H9 (cell line): ENCODE results near the gene GID8. TPM values are rescaled to one million over a fixed set of nuclear protein-coding genes. Genes with fewer than 3 reads are reported as not detected.

ENCODE experiments used
- DNase-seq: peaks from one replicate; pipeline ENCODE4 v3.0.0-alpha.2; 2017
- H2AFZ ChIP-seq: one replicate; pipeline ENCODE4 v1.6.1; 2013; ENCODE audit warnings: mild to moderate bottlenecking, low read length, control low read depth, moderate library complexity
- H2AK5ac ChIP-seq: 2 replicates; pipeline ENCODE4 v1.6.1; 2013; ENCODE audit warnings: low read length, control low read depth, mixed read lengths; ENCODE audit not compliant: insufficient read length
- H2BK120ac ChIP-seq: one replicate; pipeline ENCODE4 v1.6.1; 2013; ENCODE audit warnings: low read depth, mild to moderate bottlenecking, low read length, control low read depth, inconsistent platforms; ENCODE audit not compliant: poor library complexity, severe bottlenecking
- H2BK12ac ChIP-seq: 2 replicates; pipeline ENCODE4 v1.6.1; 2013; ENCODE audit warnings: low read length, control low read depth, mixed read lengths, low read depth; ENCODE audit not compliant: insufficient read length
- H2BK15ac ChIP-seq: 2 replicates; pipeline ENCODE4 v1.6.1; 2013; ENCODE audit warnings: low read depth, low read length, control low read depth
- H2BK20ac ChIP-seq: one replicate; pipeline ENCODE4 v1.6.1; 2013; ENCODE audit warnings: low read depth, mild to moderate bottlenecking, low read length, control low read depth, inconsistent platforms; ENCODE audit not compliant: poor library complexity, severe bottlenecking
- H2BK5ac ChIP-seq: 2 replicates; pipeline ENCODE4 v1.6.1; 2013; ENCODE audit warnings: low read length, control low read depth, mixed read lengths; ENCODE audit not compliant: insufficient read length
- H3K14ac ChIP-seq: 2 replicates; pipeline ENCODE4 v1.6.1; 2013; ENCODE audit warnings: low read length, control low read depth; ENCODE audit not compliant: insufficient read depth
- H3K18ac ChIP-seq: 2 replicates; pipeline ENCODE4 v1.6.1; 2013; ENCODE audit warnings: low read depth, mild to moderate bottlenecking, mixed read lengths, low read length, control low read depth; ENCODE audit not compliant: insufficient read length
- H3K23ac ChIP-seq: 2 replicates; pipeline ENCODE4 v1.6.1; 2013; ENCODE audit warnings: low read length, control low read depth, mixed read lengths, low read depth; ENCODE audit not compliant: insufficient read length
- H3K23me2 ChIP-seq: 2 replicates; pipeline ENCODE4 v1.6.1; 2013; ENCODE audit warnings: low read depth, mild to moderate bottlenecking, mixed read lengths, low read length, control low read depth; ENCODE audit not compliant: insufficient read length, poor library complexity, severe bottlenecking
- H3K27ac ChIP-seq: 2 replicates; pipeline ENCODE4 v1.5.1; 2013; ENCODE audit warnings: low read length, control low read depth, mixed read lengths, low read depth; ENCODE audit not compliant: insufficient read length
- H3K27me3 ChIP-seq: 2 replicates; pipeline ENCODE4 v1.6.1; 2013; ENCODE audit warnings: low read length, control low read depth, inconsistent platforms; ENCODE audit not compliant: insufficient read depth
- H3K4ac ChIP-seq: 2 replicates; pipeline ENCODE4 v1.6.1; 2013; ENCODE audit warnings: low read depth, mild to moderate bottlenecking, control low read depth, inconsistent platforms, low read length, moderate library complexity
- H3K4me1 ChIP-seq: 2 replicates; pipeline ENCODE4 v1.6.1; 2013; ENCODE audit warnings: low read length, control low read depth, inconsistent platforms; ENCODE audit not compliant: insufficient read depth
- H3K4me2 ChIP-seq: 2 replicates; pipeline ENCODE4 v1.6.1; 2013; ENCODE audit warnings: low read length, control low read depth, mixed read lengths; ENCODE audit not compliant: insufficient read length, insufficient read depth
- H3K56ac ChIP-seq: 2 replicates; pipeline ENCODE4 v1.6.1; 2013; ENCODE audit warnings: low read depth, mild to moderate bottlenecking, mixed read lengths, low read length, control low read depth; ENCODE audit not compliant: insufficient read length
- H3K79me1 ChIP-seq: 2 replicates; pipeline ENCODE4 v1.6.1; 2013; ENCODE audit warnings: low read depth, mild to moderate bottlenecking, moderate library complexity, low read length, control low read depth, inconsistent platforms; ENCODE audit not compliant: insufficient read depth, poor library complexity, severe bottlenecking
- H3K79me2 ChIP-seq: 2 replicates; pipeline ENCODE4 v1.6.1; 2013; ENCODE audit warnings: low read length, control low read depth, inconsistent platforms; ENCODE audit not compliant: insufficient read depth
- H3K9ac ChIP-seq: 2 replicates; pipeline ENCODE4 v1.6.1; 2013; ENCODE audit warnings: low read length, control low read depth, mixed read lengths; ENCODE audit not compliant: insufficient read length; ENCODE audit errors: extremely low read depth
- H3K9me3 ChIP-seq: one replicate; pipeline ENCODE4 v1.6.1; 2013; ENCODE audit warnings: low read depth, low read length, inconsistent platforms; ENCODE audit not compliant: control insufficient read depth
- H3T11ph ChIP-seq: one replicate; pipeline ENCODE4 v1.6.1; 2013; ENCODE audit warnings: mild to moderate bottlenecking, low read length, control low read depth, inconsistent platforms
- H4K20me1 ChIP-seq: one replicate; pipeline ENCODE4 v1.6.1; 2013; ENCODE audit not compliant: control insufficient read depth, insufficient read length, insufficient read depth
- H4K5ac ChIP-seq: 2 replicates; pipeline ENCODE4 v1.6.1; 2013; ENCODE audit warnings: low read depth, mild to moderate bottlenecking, mixed read lengths, low read length, control low read depth; ENCODE audit not compliant: insufficient read length
- H4K8ac ChIP-seq: replicated peaks from 2 replicates; pipeline ENCODE4 v1.6.1; 2013; ENCODE audit warnings: low read length, control low read depth, mixed read lengths, low read depth; ENCODE audit not compliant: insufficient read length
- H4K91ac ChIP-seq: 2 replicates; pipeline ENCODE4 v1.6.1; 2013; ENCODE audit warnings: low read depth, mild to moderate bottlenecking, moderate library complexity, mixed read lengths, low read length, control low read depth; ENCODE audit not compliant: insufficient read length
- H3K27ac Mint-ChIP-seq, 3 experiments: 2 replicates in 2 of 3; 3 replicates in 1 of 3; pipeline ENCODE4 v1.8.0; 2020 to 2021; ENCODE audit warnings: mixed read lengths in 3 of 3, mild to moderate bottlenecking in 1 of 3, moderate library complexity in 1 of 3
- H3K27me3 Mint-ChIP-seq: 2 replicates; pipeline ENCODE4 v1.8.0; 2021; ENCODE audit warnings: low read depth, mild to moderate bottlenecking, moderate library complexity, mixed read lengths
- H3K36me3 Mint-ChIP-seq, 3 experiments: 2 replicates in 2 of 3; 3 replicates in 1 of 3; pipeline ENCODE4 v1.8.0; 2020 to 2021; ENCODE audit warnings: low read depth in 3 of 3, mixed read lengths in 3 of 3; ENCODE audit not compliant: insufficient read depth in 1 of 3
- H3K4me1 Mint-ChIP-seq, 2 experiments: 2 replicates each; pipeline ENCODE4 v1.8.0; 2020; ENCODE audit warnings: mixed read lengths in 2 of 2
- H3K4me3 Mint-ChIP-seq, 2 experiments: 2 replicates in 1 of 2; 3 replicates in 1 of 2; pipeline ENCODE4 v1.8.0; 2020 to 2021; ENCODE audit warnings: mild to moderate bottlenecking in 2 of 2, mixed read lengths in 2 of 2, moderate library complexity in 1 of 2
- H3K9me3 Mint-ChIP-seq, 2 experiments: 2 replicates in 1 of 2; 3 replicates in 1 of 2; pipeline ENCODE4 v1.8.0; 2020; ENCODE audit warnings: mild to moderate bottlenecking in 2 of 2, mixed read lengths in 2 of 2, moderate library complexity in 1 of 2
- CTCF ChIP-seq: fragments of 200-600 bp; sonication (generic); conservative IDR thresholded peaks from 3 replicates; pipeline ENCODE4 v1.8.0; 2021; ENCODE audit warnings: antibody characterized with exemption, mild to moderate bottlenecking
- WGBS: extraction: QIAGEN DNeasy Blood & Tissue Kit; methylation state at CpG from one replicate; pipeline ENCODE4 v1.1.7; 2013; ENCODE audit warnings: missing lambda C conversion rate, low lambda C conversion rate, mixed read lengths; ENCODE audit not compliant: insufficient read length; ENCODE audit errors: extremely low coverage; 5-methylcytosine and 5-hydroxymethylcytosine counted together
- total RNA-seq: library from RNA; stranded (reverse); gene quantifications from 2 replicates; pipeline ENCODE4 v1.2.1, GENCODE V29; 2021

Gene GID8
- total RNA-seq, 1 experiment from 2014 or later = 60.9 TPM

GRCh38 chr20:62925420-62926228, 12.3 kb upstream of the GID8 start:
- H3K14ac ChIP-seq = peak overlapping the region; percentile 96
- TF ChIP-seq CTCF = no peak
- peak overlapping the region; percentile 92 to 97 for H3K4me3 Mint-ChIP-seq
- peak overlapping the region; percentile 94 for H3K9ac ChIP-seq
- H3K4ac ChIP-seq = no peak overlapping the region
- no peaks in the 10 kb centered on the region for H3K27me3 Mint-ChIP-seq
- no peak overlapping the region for H2BK5ac ChIP-seq
- H3K79me1 ChIP-seq = no peaks in the 10 kb centered on the region
- H4K20me1 ChIP-seq = peaks cover 12% of the 10 kb centered on the region
- H2BK120ac ChIP-seq = no peak overlapping the region
- H2AFZ ChIP-seq = no peak overlapping the region
- no peak overlapping the region for H2BK20ac ChIP-seq
- no peak overlapping the region for H2BK12ac ChIP-seq
- H4K5ac ChIP-seq = no peak overlapping the region
- no peak for DNase-seq
- H3K9me3 Mint-ChIP-seq = no peaks in the 10 kb centered on the region
- H3K27ac ChIP-seq = no peak overlapping the region
- H3K4me2 ChIP-seq = peak overlapping the region; percentile 100
- no peaks in the 10 kb centered on the region for H3K27me3 ChIP-seq
- no peak overlapping the region for H4K8ac ChIP-seq
- no peak overlapping the region for H3K56ac ChIP-seq
- no peaks in the 10 kb centered on the region for H3K9me3 ChIP-seq
- peak overlapping the region; percentile 93 to 97 (median 96) for H3K27ac Mint-ChIP-seq
- no CpG with 5 or more reads among the region's 63 CpGs for WGBS
- peaks cover 14% of the 10 kb centered on the region for H3K4me1 ChIP-seq
- H4K91ac ChIP-seq = no peak overlapping the region
- peaks cover 38% of the 10 kb centered on the region for H3K23me2 ChIP-seq
- H2BK15ac ChIP-seq = no peak overlapping the region
- no peak overlapping the region for H3T11ph ChIP-seq
- no peak overlapping the region for H3K23ac ChIP-seq
- H2AK5ac ChIP-seq = no peak overlapping the region
- peaks cover 58 to 60% of the 10 kb centered on the region in 2 experiments for H3K4me1 Mint-ChIP-seq
- peaks cover 61% of the 10 kb centered on the region for H3K79me2 ChIP-seq
- peak overlapping the region; percentile 86 for H3K18ac ChIP-seq
- H3K36me3 Mint-ChIP-seq = peaks cover 0 to 4% (median 2%) of the 10 kb centered on the region in 3 experiments; a peak in 4 of 7 replicates
